GM23248 (cell line): ENCODE measurements around the gene MRPL32. TPM values are rescaled to one million over a fixed set of nuclear protein-coding genes. Genes with fewer than 3 reads are reported as not detected.
"Not testable (repeated sequence)": the region's sequence is repeated elsewhere in the genome, so short reads cannot be mapped to it uniquely, and the experiment has no call there.

Experiments used
- DNase-seq: peaks from one replicate; pipeline ENCODE4 v3.0.0-alpha.2; 2015
- H2AFZ ChIP-seq: fragments of 200-600 bp; sonication (generic); 2 replicates; pipeline ENCODE4 v1.6.1; 2016; ENCODE audit warnings: antibody characterized with exemption
- H3F3A ChIP-seq: fragments of 200-600 bp; sonication (generic); 2 replicates; pipeline ENCODE4 v1.6.1; 2016; ENCODE audit warnings: mild to moderate bottlenecking, antibody characterized with exemption, mixed run types; ENCODE audit not compliant: insufficient read depth
- H3K27ac ChIP-seq: fragments of 200-600 bp; sonication (generic); 2 replicates; pipeline ENCODE4 v1.5.1; 2016; ENCODE audit warnings: mild to moderate bottlenecking
- H3K27me3 ChIP-seq: fragments of 200-600 bp; sonication (generic); replicated peaks from 2 replicates; pipeline ENCODE4 v1.6.1; 2016; ENCODE audit warnings: mild to moderate bottlenecking; ENCODE audit not compliant: insufficient read depth
- H3K36me3 ChIP-seq: fragments of 200-600 bp; sonication (generic); 2 replicates; pipeline ENCODE4 v1.6.1; 2016; ENCODE audit warnings: low read depth, mild to moderate bottlenecking
- H3K4me1 ChIP-seq: fragments of 200-600 bp; sonication (generic); 2 replicates; pipeline ENCODE4 v1.6.1; 2016; ENCODE audit warnings: mild to moderate bottlenecking; ENCODE audit not compliant: insufficient read depth
- H3K4me2 ChIP-seq: fragments of 200-600 bp; sonication (generic); one replicate; pipeline ENCODE4 v1.6.1; 2016; ENCODE audit warnings: mild to moderate bottlenecking; ENCODE audit not compliant: unreplicated experiment
- H3K4me3 ChIP-seq: fragments of 200-600 bp; sonication (generic); 2 replicates; pipeline ENCODE4 v1.5.1; 2016; ENCODE audit warnings: mild to moderate bottlenecking
- H3K79me2 ChIP-seq: fragments of 200-600 bp; sonication (generic); 2 replicates; pipeline ENCODE4 v1.6.1; 2016; ENCODE audit warnings: mild to moderate bottlenecking; ENCODE audit not compliant: insufficient read depth
- H3K9ac ChIP-seq: fragments of 200-600 bp; sonication (generic); 2 replicates; pipeline ENCODE4 v1.6.1; 2016; ENCODE audit warnings: mild to moderate bottlenecking
- H3K9me2 ChIP-seq: fragments of 200-600 bp; sonication (generic); 2 replicates; pipeline ENCODE4 v1.6.1; 2016; ENCODE audit warnings: mixed run types, mild to moderate bottlenecking, moderate library complexity; ENCODE audit not compliant: insufficient read depth
- H3K9me3 ChIP-seq: fragments of 200-600 bp; sonication (generic); one replicate; pipeline ENCODE4 v1.6.1; 2017; ENCODE audit warnings: low read depth
- H4K20me1 ChIP-seq: fragments of 200-600 bp; sonication (generic); 2 replicates; pipeline ENCODE4 v1.6.0; 2016; ENCODE audit not compliant: insufficient read depth
- EZH2 ChIP-seq: fragments of 200-600 bp; sonication (generic); IDR thresholded peaks from 2 replicates; pipeline ENCODE4 v1.6.1; 2018; ENCODE audit warnings: antibody characterized with exemption, mild to moderate bottlenecking; ENCODE audit not compliant: insufficient read depth, poor library complexity, severe bottlenecking
- EZH2phosphoT487 ChIP-seq: fragments of 200-600 bp; sonication (generic); IDR thresholded peaks from 2 replicates; pipeline ENCODE4 v1.6.1; 2018; ENCODE audit warnings: antibody characterized with exemption, moderate library complexity, mild to moderate bottlenecking, low read depth; ENCODE audit not compliant: insufficient read depth
- WGBS, 2 experiments: methylation state at CpG; one replicate each; pipeline ENCODE4 v1.1.6; 2015 to 2017; ENCODE audit warnings: low lambda C conversion rate in 2 of 2, low coverage in 1 of 2; ENCODE audit errors: missing lambda C conversion rate in 2 of 2; 5-methylcytosine and 5-hydroxymethylcytosine counted together
- in situ Hi-C: fragments of 300-500 bp; cut with MboI; formaldehyde crosslinking; loops from 2 replicates; pipeline ENCODE4 v1.15.0; 2020
- polyA plus RNA-seq: library from polyadenylated mRNA; unstranded; fragments of >200 nt; fragmentation: Nextera tagmentation; extraction: Ambion mirVana; gene quantifications from 2 replicates; pipeline ENCODE4 v1.2.1, GENCODE V29; 2016
- total RNA-seq: library from RNA; depleted of rRNA; stranded (reverse); fragments of >200 nt; shearing (Covaris generic); gene quantifications from 2 replicates; pipeline ENCODE4 v1.2.3, GENCODE V29; 2014; rRNA removed

MRPL32 gene
- 43.4 and 45.3 TPM in 2 replicates for total RNA-seq
- 72.5 and 76.3 TPM in 2 replicates for polyA plus RNA-seq

DNA sequence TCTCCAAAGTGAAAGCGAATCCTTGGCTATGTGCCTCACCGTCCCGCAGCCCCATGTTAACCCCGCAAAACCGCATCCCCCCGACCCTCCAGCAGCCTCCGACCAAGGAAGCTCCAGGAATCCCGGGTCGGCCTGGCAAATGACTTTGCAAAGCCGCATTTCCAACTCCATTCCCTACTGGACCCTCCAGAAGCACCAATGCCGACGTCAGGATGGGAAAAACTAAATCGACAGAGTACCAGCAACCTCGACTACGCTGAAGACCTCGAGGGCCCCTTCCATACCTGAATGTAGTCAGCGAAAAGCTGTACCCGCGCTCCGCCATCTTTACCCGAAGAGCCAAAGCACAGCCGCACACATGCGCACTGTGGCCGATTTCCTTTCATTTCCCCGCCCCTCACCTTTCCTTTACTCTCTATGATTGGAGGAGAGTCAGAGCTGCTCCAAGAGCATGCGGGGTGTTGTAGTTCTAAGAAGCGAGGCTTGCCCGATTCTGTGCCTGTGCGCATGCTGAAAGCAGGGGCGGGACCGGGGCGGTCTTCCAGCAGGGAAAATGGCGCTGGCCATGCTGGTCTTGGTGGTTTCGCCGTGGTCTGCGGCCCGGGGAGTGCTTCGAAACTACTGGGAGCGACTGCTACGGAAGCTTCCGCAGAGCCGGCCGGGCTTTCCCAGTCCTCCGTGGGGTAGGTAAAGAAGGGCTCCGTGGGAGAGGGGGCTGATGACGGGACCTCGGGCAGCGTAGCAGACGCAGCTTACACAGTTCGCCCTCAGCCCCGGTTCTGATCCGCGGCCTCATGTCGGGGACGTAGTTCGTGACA lies at the start of gene MRPL32, which contains the start of gene PSMA2:
MRPL32 (plus strand) TSS at position 543 of the 818 bp plus-strand sequence; CDS start at position 554, 11 bp downstream.
PSMA2 (minus strand) TSS at position 341 of the 818 bp plus-strand sequence; CDS start at position 325, 16 bp downstream.
- 1% methylated on average over 56 of the region's 56 CpGs for WGBS, 2 experiments
- Histone ChIP-seq H3K4me2 (peak within 1 kb of the TSS; percentile 97), H3K9me2 (no peaks in the 10 kb centered on the region), H3K27me3 (no peaks in the 10 kb centered on the region), H2AFZ (peak within 1 kb of the TSS; percentile 97), H3K27ac (peak within 1 kb of the TSS; percentile 69), H3K36me3 (peaks cover 18% of the 10 kb centered on the region), H3K4me1 (peaks cover 34% of the 10 kb centered on the region), H4K20me1 (peaks cover 6% of the 10 kb centered on the region; the same call in 1 of the 2 replicates), H3K79me2 (peaks cover 86% of the 10 kb centered on the region), H3K9me3 (no peaks in the 10 kb centered on the region), H3F3A (peaks cover 11% of the 10 kb centered on the region; the same call in 1 of the 2 replicates), H3K4me3 (peak within 1 kb of the TSS; percentile 98), H3K9ac (peak within 1 kb of the TSS; percentile 95)
- in situ Hi-C loops = loop anchor here (10.0 kb wide), 2 partner anchors 523 to 783 kb away; no protein-coding TSS in a partner anchor
- DNase-seq = peak; percentile 100
- TF ChIP-seq EZH2phosphoT487 (no peak), EZH2 (no peak)

GRCh38 chr7:42883950-42884349 lies 48.2 kb upstream of the MRPL32 start:
- Histone ChIP-seq H3K4me2 (no peak overlapping the region), H3F3A (peaks cover 6% of the 10 kb centered on the region; the same call in 1 of the 2 replicates), H3K9ac (no peak overlapping the region), H3K4me1 (peaks cover 3% of the 10 kb centered on the region; the same call in 1 of the 2 replicates), H3K27me3 (no peaks in the 10 kb centered on the region), H3K4me3 (no peak overlapping the region), H3K9me3 (no peaks in the 10 kb centered on the region), H3K27ac (no peak overlapping the region), H3K79me2 (no peaks in the 10 kb centered on the region), H3K36me3 (no peaks in the 10 kb centered on the region), H2AFZ (no peak overlapping the region), H3K9me2 (no peaks in the 10 kb centered on the region), H4K20me1 (no peaks in the 10 kb centered on the region)
- no peak for TF ChIP-seq EZH2
- no peak for TF ChIP-seq EZH2phosphoT487
- WGBS, 2 experiments = 94 to 95% methylated on average over 4 to 6 of the region's 6 CpGs
- DNase-seq = no peak
- in situ Hi-C loops = no loop called here

DNA sequence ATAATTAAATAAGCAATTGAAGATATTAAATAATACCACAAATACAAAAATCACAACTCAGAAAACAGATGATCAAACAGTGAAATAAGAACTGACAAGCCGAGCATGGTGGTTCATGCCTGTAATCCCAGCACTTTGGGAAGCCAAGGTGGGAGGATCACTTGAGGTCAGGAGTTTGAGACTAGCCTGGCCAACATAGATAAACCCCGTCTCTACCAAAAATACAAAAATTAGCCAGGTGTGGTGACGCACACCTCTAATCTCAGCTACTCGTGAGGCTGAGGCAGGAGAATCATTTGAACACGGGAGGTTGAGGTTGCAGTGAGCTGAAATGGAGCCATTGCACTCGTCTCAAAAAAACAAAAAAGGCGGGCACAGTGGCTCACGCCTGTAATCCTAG lies 47.0 kb upstream of the MRPL32 start:
- in situ Hi-C loops, H3K9ac ChIP-seq, H3K4me3 ChIP-seq, H3K27me3 ChIP-seq, H4K20me1 ChIP-seq, H3K9me3 ChIP-seq, H3K79me2 ChIP-seq, H3F3A ChIP-seq, DNase-seq, H2AFZ ChIP-seq, H3K27ac ChIP-seq, H3K9me2 ChIP-seq, H3K36me3 ChIP-seq, H3K4me1 ChIP-seq, H3K4me2 ChIP-seq: not testable (repeated sequence)
- 88 to 94% methylated on average over 8 of the region's 8 CpGs for WGBS, 2 experiments

GRCh38 chr7:42886129-42886528 lies 46.0 kb upstream of the MRPL32 start:
- H3K4me2 ChIP-seq = no peak overlapping the region
- H3K9ac ChIP-seq = no peak overlapping the region
- no peaks in the 10 kb centered on the region for H3K36me3 ChIP-seq
- no peak for TF ChIP-seq EZH2
- no peak for TF ChIP-seq EZH2phosphoT487
- peaks cover 6% of the 10 kb centered on the region; the same call in 1 of the 2 replicates for H3F3A ChIP-seq
- in situ Hi-C loops = no loop called here
- WGBS, 2 experiments = 90 to 96% methylated on average over 2 of the region's 2 CpGs
- DNase-seq = peak; percentile 55
- no peak overlapping the region for H3K27ac ChIP-seq
- H3K4me3 ChIP-seq = no peak overlapping the region
- no peaks in the 10 kb centered on the region for H3K27me3 ChIP-seq
- H3K9me3 ChIP-seq = no peaks in the 10 kb centered on the region
- H3K79me2 ChIP-seq = no peaks in the 10 kb centered on the region
- H3K9me2 ChIP-seq = no peaks in the 10 kb centered on the region
- H2AFZ ChIP-seq = no peak overlapping the region
- peaks cover 6% of the 10 kb centered on the region; the same call in 1 of the 2 replicates for H3K4me1 ChIP-seq
- no peaks in the 10 kb centered on the region for H4K20me1 ChIP-seq
